ENCODE data around the gene PDZD4.

GRCh38 chrX:153828723-153829548, 1.4 kb downstream of the PDZD4 start:
- TF ChIP-seq CTCF (IDR thresholded peaks at IDR 0.05; ENCODE audit: low read depth, low read length, missing input control) (no peak), EGR1 (IDR thresholded peaks at IDR 0.05; ENCODE audit: low read depth in 2 of 2) (no peak), ZBTB33 (IDR thresholded peaks at IDR 0.05) (no peak)

Measured in liver (tissue), 3 donors.